Parietal lobe (tissue), 2 donors: ENCODE results near the gene IL23A. TPM values are rescaled to one million over a fixed set of nuclear protein-coding genes. Genes with fewer than 3 reads are reported as not detected.

Source experiments
- small RNA-seq: library from RNA; depleted of rRNA; stranded (forward); fragments of <200 nt; gene quantifications from one replicate; pipeline ENCODE3, GENCODE V24; 2014; ENCODE audit warnings: low replicate concordance
- total RNA-seq: library from RNA; depleted of rRNA; stranded (reverse); fragments of >200 nt; gene quantifications from one replicate; pipeline ENCODE4 v1.2.3, GENCODE V29; 2014

IL23A gene
- not detected for total RNA-seq

DNA sequence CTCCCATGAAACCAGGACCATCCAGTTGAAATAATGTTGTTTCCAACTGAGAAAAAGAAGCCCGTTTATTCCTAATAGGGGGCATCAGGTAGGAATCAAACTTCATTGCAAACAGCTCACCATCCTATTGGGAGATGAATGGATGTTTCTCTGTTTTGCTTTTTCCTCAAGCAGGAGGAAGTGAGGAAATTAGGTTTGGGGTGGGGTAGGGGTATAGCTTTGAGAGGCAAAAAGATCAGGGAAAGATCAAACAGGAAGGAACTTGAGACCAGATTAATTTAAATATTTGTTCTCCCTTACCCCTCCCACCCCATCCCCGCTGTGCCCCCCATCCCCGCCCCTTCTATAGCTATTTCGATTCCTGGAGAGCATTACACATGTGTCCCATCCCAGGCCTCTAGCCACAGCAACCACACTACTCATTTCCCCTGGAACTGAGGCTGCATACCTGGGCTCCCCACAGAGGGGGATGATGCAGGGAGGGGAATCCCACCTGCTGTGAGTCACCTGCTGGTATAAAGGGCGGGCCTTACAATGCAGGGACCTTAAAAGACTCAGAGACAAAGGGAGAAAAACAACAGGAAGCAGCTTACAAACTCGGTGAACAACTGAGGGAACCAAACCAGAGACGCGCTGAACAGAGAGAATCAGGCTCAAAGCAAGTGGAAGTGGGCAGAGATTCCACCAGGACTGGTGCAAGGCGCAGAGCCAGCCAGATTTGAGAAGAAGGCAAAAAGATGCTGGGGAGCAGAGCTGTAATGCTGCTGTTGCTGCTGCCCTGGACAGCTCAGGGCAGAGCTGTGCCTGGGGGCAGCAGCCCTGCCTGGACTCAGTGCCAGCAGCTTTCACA, at the start of gene IL23A:
IL23A (plus strand) TSS at position 577 of the 850 bp plus-strand sequence; CDS start at position 738, 161 bp downstream.

GRCh38 chr12:56299853-56300643, 38.6 kb upstream of the IL23A start, which contains the start of gene CS:
Gene CS, minus strand, starts transcription at chr12:56300330. Its CDS starts 129 bp downstream, at chr12:56300201.

DNA sequence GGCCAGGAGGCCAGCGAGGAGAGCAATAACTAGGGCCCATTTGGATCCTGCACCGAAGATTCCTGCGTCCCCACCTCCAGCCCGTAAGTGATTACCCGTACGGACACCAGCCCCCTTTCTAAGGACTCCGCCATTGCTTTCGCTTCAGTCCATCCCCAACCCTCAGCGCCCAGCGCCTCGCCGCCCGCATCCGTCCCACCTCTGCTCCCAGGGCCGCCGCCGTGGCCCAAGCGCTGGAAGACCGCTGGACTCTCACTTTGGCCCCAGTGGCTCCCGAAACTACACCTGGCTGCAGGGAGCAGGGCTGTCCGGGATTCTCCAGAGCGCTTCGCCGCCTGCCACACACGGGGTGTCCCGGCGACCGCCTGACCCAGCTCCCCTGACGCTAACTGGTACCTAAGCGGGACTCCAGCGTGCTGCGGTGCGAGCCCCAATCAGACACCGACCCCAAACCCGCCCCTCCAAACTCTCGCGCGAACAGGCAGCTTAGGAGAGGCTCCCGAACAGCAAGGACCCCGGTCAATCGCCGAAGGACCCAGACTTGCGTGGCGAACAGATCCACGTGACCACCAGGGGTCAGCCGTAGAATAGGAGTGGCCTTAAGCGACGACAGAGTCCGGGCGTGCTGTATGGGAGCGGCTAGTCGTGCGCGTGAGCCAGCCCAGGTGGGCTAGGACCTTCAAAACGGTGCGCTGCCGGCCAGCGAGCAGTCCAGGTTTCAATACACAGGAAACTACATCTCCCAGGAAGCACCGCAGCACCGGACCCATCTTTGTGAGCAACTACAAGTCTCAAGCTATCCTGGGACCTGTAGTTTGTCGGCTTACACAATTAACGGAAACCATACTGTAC, 22.8 kb upstream of the IL23A start, which contains the start of gene CNPY2:
CNPY2 (minus strand) TSS at position 367 of the 852 bp plus-strand sequence. CDS start 771 bp downstream, outside the sequence.

DNA sequence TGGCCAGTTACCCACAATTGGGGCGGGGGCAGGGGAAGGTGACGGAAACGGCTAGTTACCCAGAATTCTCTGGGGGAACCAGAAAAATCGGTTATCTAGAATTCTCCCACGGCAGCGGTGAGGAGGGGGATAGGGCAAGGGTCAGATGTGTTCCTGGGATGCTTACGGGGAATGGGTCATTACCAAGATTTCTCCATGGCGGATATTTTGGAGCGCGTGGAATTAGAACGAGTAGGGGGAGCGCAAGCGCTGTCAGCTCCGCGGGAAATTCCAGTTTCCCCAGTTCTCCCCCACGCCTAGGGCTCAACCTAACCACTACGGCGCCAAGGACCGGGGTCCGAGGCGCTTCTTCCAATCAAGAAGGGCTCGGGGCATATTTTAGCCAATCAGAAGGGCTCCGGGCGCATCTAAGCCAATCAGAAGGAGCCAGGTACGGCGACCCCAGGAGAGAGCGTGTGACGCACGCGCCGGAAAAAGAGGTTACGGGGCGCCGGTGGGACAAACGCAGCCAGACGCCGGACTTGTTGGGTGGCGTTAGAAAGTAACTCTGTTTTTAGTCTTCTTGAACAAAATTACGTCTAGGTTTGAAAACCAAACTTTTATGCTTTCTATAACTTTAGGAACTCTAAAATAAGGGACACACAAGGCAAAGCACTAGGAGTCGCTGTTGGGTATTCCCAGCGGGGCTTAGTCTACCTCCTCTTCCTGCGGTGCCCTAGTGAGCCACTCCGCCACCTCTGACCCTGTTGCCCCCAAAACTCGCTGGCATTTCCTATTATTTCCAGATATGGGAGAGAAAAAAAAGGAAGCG, 4.8 kb upstream of the IL23A start, which contains the start of gene PAN2:
PAN2 (minus strand) TSS at position 322 of the 811 bp plus-strand sequence. CDS start 906 bp downstream, outside the sequence.

DNA sequence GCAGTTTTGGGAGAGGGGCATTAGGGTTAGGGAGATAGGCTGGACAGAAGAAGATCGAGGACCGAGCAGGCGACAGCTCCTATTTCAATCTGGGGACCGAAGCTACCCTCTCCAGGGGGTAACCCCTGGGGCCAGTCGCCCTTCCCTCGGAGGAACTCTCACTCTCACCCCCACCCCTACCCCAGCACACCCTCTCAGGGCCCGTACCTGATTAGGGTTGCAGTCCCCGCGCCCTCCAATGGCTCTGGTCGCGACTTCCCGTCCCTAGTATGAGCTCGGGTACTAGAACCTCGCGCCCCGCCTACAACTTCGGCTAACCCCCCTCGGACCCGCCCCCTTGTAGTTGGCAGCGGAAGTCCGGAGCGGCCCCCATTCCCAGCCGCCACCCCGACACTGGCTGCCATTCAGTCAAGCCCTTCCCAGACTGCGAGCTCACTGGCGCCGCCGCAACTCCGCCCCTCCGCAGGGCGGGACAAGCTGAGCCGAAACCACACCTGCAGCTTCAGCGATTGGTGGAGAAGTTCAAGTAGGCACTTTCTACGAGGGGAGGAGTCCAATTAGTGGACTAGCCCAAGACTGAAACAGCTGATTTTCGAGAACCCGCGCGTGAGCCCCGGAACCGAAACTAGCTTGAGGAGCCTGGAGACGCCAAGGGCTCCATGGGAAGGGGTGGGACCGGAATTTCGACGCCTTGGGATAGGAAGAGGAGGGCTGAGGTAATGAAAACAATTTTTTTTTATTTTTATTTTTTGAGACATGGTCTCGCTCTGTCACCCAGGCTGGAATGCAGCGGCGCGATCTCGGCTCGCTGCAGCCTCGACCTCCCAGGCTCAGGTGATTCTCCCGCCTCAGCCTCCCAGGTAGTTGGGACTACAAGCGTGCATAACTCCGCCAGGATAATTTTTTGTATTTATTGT, 21.4 kb downstream of the IL23A start, which contains the start of gene STAT2:
STAT2 (minus strand) TSS at position 257 of the 917 bp plus-strand sequence. CDS start 3,536 bp downstream, outside the sequence.

GRCh38 chr12:56362130-56363059, 23.7 kb downstream of the IL23A start, which contains the start of gene APOF:
Gene APOF, minus strand, starts transcription at chr12:56362857. Its CDS starts 112 bp downstream, at chr12:56362745.

Small RNA genes lying within 50 kb of the gene (small RNA-seq; reads per million reads assigned to genes)
- not detected for gene RNU7-40P

Other genes starting within 250 kb of the IL23A start
- 91.7 TPM for gene PA2G4, start 234.3 kb upstream of the IL23A start, total RNA-seq
- gene RPL41, start 222.3 kb upstream of the IL23A start, total RNA-seq = 1,201 TPM
- gene ZC3H10, start 220.6 kb upstream of the IL23A start, total RNA-seq = 12.8 TPM
- gene ESYT1, start 210.6 kb upstream of the IL23A start, total RNA-seq = 24.4 TPM
- 91.1 TPM for gene MYL6B, start 186.3 kb upstream of the IL23A start, total RNA-seq
- gene MYL6, start 180.5 kb upstream of the IL23A start, total RNA-seq = 311 TPM
- gene SMARCC2, start 149.4 kb upstream of the IL23A start, total RNA-seq = 149 TPM
- gene RNF41, start 117.0 kb upstream of the IL23A start, total RNA-seq = 77.9 TPM
- 18.5 TPM for gene NABP2, start 114.5 kb upstream of the IL23A start, total RNA-seq
- not detected for gene SLC39A5, start 108.8 kb upstream of the IL23A start, total RNA-seq
- 35.4 TPM for gene ANKRD52, start 80.5 kb upstream of the IL23A start, total RNA-seq
- gene COQ10A, start 71.9 kb upstream of the IL23A start, total RNA-seq = 17.5 TPM
- 149 TPM for gene CS, start 38.6 kb upstream of the IL23A start, total RNA-seq
- 51.6 TPM for gene CNPY2, start 22.9 kb upstream of the IL23A start, total RNA-seq
- gene PAN2, start 4.9 kb upstream of the IL23A start, total RNA-seq = 54.8 TPM
- gene STAT2, start 21.2 kb downstream of the IL23A start, total RNA-seq = 115 TPM
- gene APOF, start 24.0 kb downstream of the IL23A start, total RNA-seq = not detected
- 5.3 TPM for gene TIMELESS, start 110.5 kb downstream of the IL23A start, total RNA-seq
- gene MIP, start 115.8 kb downstream of the IL23A start, total RNA-seq = not detected
- gene SPRYD4, start 129.7 kb downstream of the IL23A start, total RNA-seq = 6.3 TPM
- 6.3 TPM for gene GLS2, start 149.3 kb downstream of the IL23A start, total RNA-seq
- 6.3 TPM for gene RBMS2, start 182.9 kb downstream of the IL23A start, total RNA-seq